H1 (cell line): ENCODE data around the gene ZGLP1. TPM values are rescaled to one million over a fixed set of nuclear protein-coding genes. Genes with fewer than 3 reads are reported as not detected.

Source experiments
- CTCF ChIA-PET: fragments of 300-600 bp; sonication (Branson Sonifier 250); formaldehyde crosslinking; loops from one replicate; lab custom pipeline; 2021; ENCODE audit not compliant: partially characterized antibody; lab: Charles Lee
- POLR2A ChIA-PET: fragments of 300-600 bp; sonication (Branson Sonifier 250); formaldehyde crosslinking; loops from one replicate; lab custom pipeline; 2021; ENCODE audit warnings: inconsistent platforms; ENCODE audit not compliant: partially characterized antibody; lab: Charles Lee
- DNase-seq, 2 experiments: peaks; one replicate each; pipeline versions ENCODE4 v3.0.0 to v3.0.0-alpha.2; 2010 to 2022; ENCODE audit warnings: low spot score in 2 of 2, low read depth in 1 of 2, mixed read lengths in 1 of 2
- FAIRE-seq: peaks from 2 replicates; lab custom pipeline; 2011; peaks lifted over from hg19 to GRCh38; lab: Jason Lieb, UNC
- H2AFZ ChIP-seq: 2 replicates; pipeline ENCODE4 v1.8.1; 2012; ENCODE audit warnings: low read length, inconsistent platforms
- H2AK5ac ChIP-seq: 2 replicates; pipeline ENCODE4 v1.6.1; 2013; ENCODE audit warnings: low read depth, low read length
- H2BK120ac ChIP-seq: replicated peaks from 2 replicates; pipeline ENCODE3; 2013; ENCODE audit warnings: low read depth, low read length, inconsistent platforms
- H2BK12ac ChIP-seq: 2 replicates; pipeline ENCODE4 v1.6.1; 2013; ENCODE audit warnings: low read depth, low read length
- H2BK15ac ChIP-seq: 2 replicates; pipeline ENCODE4 v1.6.1; 2013; ENCODE audit warnings: low read length
- H2BK20ac ChIP-seq: 2 replicates; pipeline ENCODE4 v1.6.1; 2013; ENCODE audit warnings: low read length
- H2BK5ac ChIP-seq: 2 replicates; pipeline ENCODE4 v1.6.1; 2013; ENCODE audit warnings: low read depth, low read length
- H3K14ac ChIP-seq: 2 replicates; pipeline ENCODE4 v1.6.1; 2013; ENCODE audit warnings: inconsistent platforms; ENCODE audit not compliant: insufficient read length
- H3K18ac ChIP-seq: 2 replicates; pipeline ENCODE4 v1.6.1; 2013; ENCODE audit warnings: low read length; ENCODE audit errors: extremely low read depth
- H3K23ac ChIP-seq: 2 replicates; pipeline ENCODE4 v1.6.1; 2013; ENCODE audit warnings: inconsistent platforms; ENCODE audit not compliant: insufficient read length
- H3K23me2 ChIP-seq: 2 replicates; pipeline ENCODE4 v1.6.1; 2013; ENCODE audit warnings: low read depth, low read length
- H3K27ac ChIP-seq: 2 replicates; pipeline ENCODE4 v1.6.1; 2011; ENCODE audit warnings: low read depth, low read length, inconsistent platforms
- H3K27me3 ChIP-seq, 4 experiments: replicated peaks in 1 of 4; 1 replicate in 1 of 4; 2 replicates in 3 of 4; pipeline versions ENCODE4 v1.6.1 to v1.8.1; 2011 to 2013; ENCODE audit warnings: low read length in 3 of 4, mild to moderate bottlenecking in 3 of 4, inconsistent platforms in 2 of 4, mixed read lengths in 2 of 4, moderate library complexity in 1 of 4; ENCODE audit not compliant: control insufficient read depth in 3 of 4, insufficient read depth in 3 of 4; ENCODE audit errors: extremely low read depth in 1 of 4
- H3K36me3 ChIP-seq, 4 experiments: 2 replicates each; pipeline versions ENCODE4 v1.6.1 to v1.8.1; 2011 to 2013; ENCODE audit warnings: mild to moderate bottlenecking in 4 of 4, low read length in 3 of 4, moderate library complexity in 2 of 4, control low read depth in 1 of 4, inconsistent platforms in 1 of 4; ENCODE audit not compliant: insufficient read depth in 4 of 4, control insufficient read depth in 2 of 4
- H3K4ac ChIP-seq: replicated peaks from 2 replicates; pipeline ENCODE3; 2013; ENCODE audit warnings: low read length, low read depth, mixed read lengths, inconsistent platforms; ENCODE audit not compliant: insufficient read length
- H3K4me1 ChIP-seq, 4 experiments: replicated peaks in 1 of 4; 1 replicate in 1 of 4; 2 replicates in 3 of 4; pipeline versions ENCODE4 v1.6.1 to v1.8.1; 2011 to 2013; ENCODE audit warnings: low read length in 3 of 4, inconsistent platforms in 2 of 4, mixed read lengths in 1 of 4; ENCODE audit not compliant: insufficient read depth in 4 of 4, control insufficient read depth in 3 of 4
- H3K4me2 ChIP-seq, 2 experiments: 2 replicates each; pipeline versions ENCODE4 v1.6.1 to v1.8.1; 2011 to 2013; ENCODE audit warnings: low read depth in 2 of 2, low read length in 2 of 2, control low read depth in 1 of 2, inconsistent platforms in 1 of 2, mild to moderate bottlenecking in 1 of 2; ENCODE audit not compliant: insufficient read depth in 1 of 2
- H3K4me3 ChIP-seq, 4 experiments: fragments of 200-600, 300-600 bp in 1 of 4; sonication (generic), shearing (Covaris generic), sonication (Bioruptor Twin) in 1 of 4; 2 replicates each; pipeline versions ENCODE4 v1.5.1 to v1.8.1; 2011 to 2016; ENCODE audit warnings: low read length in 4 of 4, low read depth in 3 of 4, control low read depth in 2 of 4, inconsistent platforms in 2 of 4, mild to moderate bottlenecking in 2 of 4, mixed read lengths in 1 of 4, moderate library complexity in 1 of 4; ENCODE audit not compliant: insufficient read depth in 2 of 4; ENCODE audit errors: extremely low read depth in 1 of 4
- H3K56ac ChIP-seq: replicated peaks from 2 replicates; pipeline ENCODE3; 2013; ENCODE audit warnings: low read depth, mild to moderate bottlenecking, mixed read lengths, low read length, inconsistent platforms; ENCODE audit not compliant: insufficient read length
- H3K79me1 ChIP-seq: 2 replicates; pipeline ENCODE4 v1.6.1; 2013; ENCODE audit warnings: low read depth, low read length, control low read depth
- H3K79me2 ChIP-seq, 2 experiments: 2 replicates each; pipeline versions ENCODE4 v1.6.1 to v1.8.1; 2012 to 2013; ENCODE audit warnings: low read length in 2 of 2, mild to moderate bottlenecking in 2 of 2, inconsistent platforms in 1 of 2; ENCODE audit not compliant: insufficient read depth in 2 of 2, control insufficient read depth in 1 of 2
- H3K9ac ChIP-seq, 4 experiments: replicated peaks in 1 of 4; 1 replicate in 1 of 4; 2 replicates in 3 of 4; pipeline versions ENCODE4 v1.6.1 to v1.8.1; 2011 to 2013; ENCODE audit warnings: low read depth in 3 of 4, low read length in 3 of 4, control low read depth in 2 of 4, mild to moderate bottlenecking in 2 of 4, moderate library complexity in 2 of 4, inconsistent platforms in 1 of 4; ENCODE audit errors: extremely low read depth in 1 of 4
- H3K9me3 ChIP-seq, 2 experiments: 2 replicates each; pipeline versions ENCODE4 v1.6.1 to v1.8.1; 2012 to 2013; ENCODE audit warnings: mild to moderate bottlenecking in 2 of 2, moderate library complexity in 2 of 2, control low read depth in 1 of 2, inconsistent platforms in 1 of 2, low read depth in 1 of 2, low read length in 1 of 2, mixed read lengths in 1 of 2; ENCODE audit not compliant: insufficient read depth in 2 of 2
- H4K20me1 ChIP-seq, 2 experiments: replicated peaks in 1 of 2; 2 replicates each; pipeline versions ENCODE3 to v1.8.1; 2011 to 2013; ENCODE audit warnings: inconsistent platforms in 2 of 2, low read length in 2 of 2, mild to moderate bottlenecking in 1 of 2; ENCODE audit not compliant: insufficient read depth in 2 of 2, control insufficient read depth in 1 of 2
- H4K5ac ChIP-seq: 2 replicates; pipeline ENCODE4 v1.6.1; 2013; ENCODE audit warnings: low read length, low read depth, mixed read lengths, inconsistent platforms; ENCODE audit not compliant: insufficient read length
- H4K8ac ChIP-seq: 2 replicates; pipeline ENCODE4 v1.8.0; 2013; ENCODE audit warnings: mild to moderate bottlenecking, moderate library complexity, low read length, inconsistent platforms; ENCODE audit not compliant: insufficient read depth; ENCODE audit errors: extremely low read depth
- H4K91ac ChIP-seq: replicated peaks from 2 replicates; pipeline ENCODE3; 2013; ENCODE audit warnings: low read length, mixed read lengths, inconsistent platforms; ENCODE audit not compliant: insufficient read length
- BRCA1 ChIP-seq: IDR thresholded peaks from 2 replicates; pipeline ENCODE4 v1.6.1; 2012; ENCODE audit warnings: low read depth, low read length, improper control_type of control experiment
- CHD2 ChIP-seq: IDR thresholded peaks from 2 replicates; pipeline ENCODE4 v1.6.1; 2012; ENCODE audit warnings: low read length, improper control_type of control experiment
- KDM4A ChIP-seq: IDR thresholded peaks from one replicate; pipeline ENCODE4 v1.7.1; 2012; ENCODE audit warnings: low read depth, mild to moderate bottlenecking, moderate library complexity, low read length, inconsistent platforms; ENCODE audit not compliant: severe bottlenecking
- RNF2 ChIP-seq: fragments of 200-900, 300-1000 bp; sonication (generic); IDR thresholded peaks from 2 replicates; pipeline ENCODE4 v1.7.1; 2016; ENCODE audit warnings: borderline replicate concordance, low read depth, mild to moderate bottlenecking, antibody characterized with exemption, low read length; ENCODE audit not compliant: poor library complexity, severe bottlenecking; ENCODE audit errors: missing control alignments
- RXRA ChIP-seq: IDR thresholded peaks from 2 replicates; pipeline ENCODE4 v1.6.1; 2011; ENCODE audit warnings: low read depth, mild to moderate bottlenecking, low read length, moderate library complexity; ENCODE audit not compliant: insufficient read depth
- SIN3A ChIP-seq, 2 experiments: IDR thresholded peaks in 1 of 2; conservative IDR thresholded peaks in 1 of 2; 2 replicates each; pipeline ENCODE4 v1.6.1; 2011 to 2012; ENCODE audit warnings: low read length in 2 of 2, improper control_type of control experiment in 1 of 2, low read depth in 1 of 2, mild to moderate bottlenecking in 1 of 2
- SIRT6 ChIP-seq: IDR thresholded peaks from one replicate; pipeline ENCODE4 v1.7.1; 2012; ENCODE audit warnings: low read length, inconsistent platforms
- YY1 ChIP-seq: IDR thresholded peaks from 2 replicates; pipeline ENCODE4 v1.6.1; 2011; ENCODE audit warnings: low read depth, mild to moderate bottlenecking, low read length
- WGBS, 2 experiments: shearing (Covaris generic) in 1 of 2; methylation state at CpG; one replicate each; pipeline versions ENCODE4 v1.1.6 to v1.1.7; 2013 to 2015; ENCODE audit warnings: low lambda C conversion rate in 2 of 2, mixed read lengths in 2 of 2, inconsistent platforms in 1 of 2, low coverage in 1 of 2, missing lambda C conversion rate in 1 of 2; ENCODE audit not compliant: insufficient replicate concordance in 2 of 2, insufficient coverage in 1 of 2, insufficient read length in 1 of 2; ENCODE audit errors: extremely low coverage in 1 of 2, missing lambda C conversion rate in 1 of 2; 5-methylcytosine and 5-hydroxymethylcytosine counted together
- polyA plus RNA-seq, 7 experiments: library from polyadenylated mRNA; depleted of rRNA in 3 of 7; stranded (reverse) in 5 of 7; unstranded in 2 of 7; fragments of >200 nt in 5 of 7; fragments of 200-250 nt in 2 of 7; gene quantifications; 1 replicate in 5 of 7; 2 replicates in 1 of 7; 4 replicates in 1 of 7; pipeline versions ENCODE4 v1.2.1 to v1.2.3, GENCODE V29; 2011 to 2013; ENCODE audit warnings: missing spikeins in 2 of 7, mixed read lengths in 2 of 7
- total RNA-seq: library from RNA; stranded (reverse); fragmentation: NEBNext Ultra II Directional; extraction: Animal tissue kit (Norgen Biotek cat#: 25700); gene quantifications from 2 replicates; pipeline ENCODE4 v1.2.1, GENCODE V29; 2021

Gene ZGLP1
- total and polyA plus RNA-seq, 2 of the 8 experiments (the other 6 are each of a cell fraction or from before 2014, with no cell fraction given), result 4.2 to 5.1 TPM

DNA sequence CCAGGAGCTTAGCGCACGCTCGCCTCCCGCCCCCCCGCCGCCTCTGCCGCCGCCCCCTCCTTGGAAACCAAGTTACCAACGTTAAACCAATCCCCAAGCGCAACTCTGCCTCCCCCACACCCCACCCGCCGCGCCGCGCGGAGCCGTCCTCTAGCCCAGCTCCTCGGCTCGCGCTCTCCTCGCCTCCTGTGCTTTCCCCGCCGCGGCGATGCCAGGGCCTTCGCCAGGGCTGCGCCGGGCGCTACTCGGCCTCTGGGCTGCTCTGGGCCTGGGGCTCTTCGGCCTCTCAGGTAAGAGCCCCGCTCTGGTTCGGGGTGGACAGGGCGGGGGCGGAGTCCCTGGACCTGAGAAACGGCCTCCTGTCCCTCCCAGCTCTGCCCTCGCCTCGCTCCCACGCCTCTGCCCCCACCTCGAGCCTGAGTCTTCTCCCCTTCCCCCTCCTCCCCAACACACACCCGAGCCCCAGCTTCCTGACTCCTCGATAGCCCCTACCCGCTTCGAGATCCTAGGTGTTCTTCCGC lies 19.7 kb downstream of the ZGLP1 start, which contains the start of gene ICAM5:
ICAM5 (plus strand) TSS at position 117 of the 521 bp plus-strand sequence; CDS start at position 209, 92 bp downstream.
- Histone ChIP-seq H3K4me2 (peak within 1 kb of the TSS; percentile 81 to 100), H2AK5ac (no peak within 1 kb of the TSS), H3K14ac (no peak within 1 kb of the TSS), H4K5ac (no peak within 1 kb of the TSS), H3K79me1 (no peaks in the 10 kb centered on the region), H2BK15ac (peak within 1 kb of the TSS; percentile 97; the same call in 1 of the 2 replicates), H4K91ac (no peak within 1 kb of the TSS), H3K18ac (peak within 1 kb of the TSS; percentile 71; the same call in 1 of the 2 replicates), H4K8ac (peak within 1 kb of the TSS; percentile 72), H4K20me1 (peaks cover 0 to 22% of the 10 kb centered on the region in 2 experiments), H3K79me2 (no peaks in the 10 kb centered on the region), H3K23me2 (peaks cover 31% of the 10 kb centered on the region; the same call in 1 of the 2 replicates), H3K36me3 (no peaks in the 10 kb centered on the region), H2BK120ac (no peak within 1 kb of the TSS), H3K4me1 (peaks cover 0 to 43% (median 22%) of the 10 kb centered on the region in 4 experiments; a peak in 6 of 7 replicates), H3K4me3 (peak within 1 kb of the TSS; percentile 38 to 67 (median 60)), H2BK5ac (0 out of 2 replicates have a peak within 1 kb of the TSS, but pooled peaks have one; percentile 12), H3K9me3 (no peaks in the 10 kb centered on the region), H2BK12ac (peak within 1 kb of the TSS; percentile 72), H3K56ac (no peak within 1 kb of the TSS), H3K9ac (peak within 1 kb of the TSS in 2 of 4 experiments; percentile 25 to 28; a peak in 1 of 7 replicates), H3K23ac (no peak within 1 kb of the TSS), H3K27ac (no peak within 1 kb of the TSS), H3K27me3 (peaks cover 56 to 80% (median 70%) of the 10 kb centered on the region in 4 experiments), H2AFZ (peak within 1 kb of the TSS; percentile 54; the same call in 1 of the 2 replicates), H3K4ac (no peak within 1 kb of the TSS), H2BK20ac (no peak within 1 kb of the TSS)
- DNase-seq, result no peak
- TF ChIP-seq RNF2, result no peak
- no peak for TF ChIP-seq BRCA1
- TF ChIP-seq SIN3A (conservative IDR thresholded peaks at IDR 0.05 in 1 of 2, IDR thresholded peaks at IDR 0.05 in 1 of 2; ENCODE audit: low read depth in 1 of 2, low read length in 2 of 2), result no peak
- peak; percentile 1 for TF ChIP-seq KDM4A
- no peak for TF ChIP-seq CHD2
- TF ChIP-seq YY1, result 0 out of 2 replicates have a peak, but pooled peaks have one; percentile 0
- no peak for TF ChIP-seq SIRT6
- no peak for TF ChIP-seq RXRA
- WGBS, 2 experiments, result 2% methylated on average over 34 of the region's 45 CpGs; no CpG with 5 or more reads in 1 of the 2 experiments
- ChIA-PET POLR2A (interaction anchor here (0.7 to 3.4 kb wide), 17 partner anchors 9 to 112 kb away, joined by 3 to 15 read pairs (median 4); partner anchors contain the start of genes FDX2, ICAM1, MRPL4 and RAVER1), CTCF (interaction anchor here (0.8 to 11.6 kb wide), 15 partner anchors 9 to 114 kb away, joined by 3 to 94 read pairs (median 6); partner anchors contain the start of genes CDC37, ICAM1, RAVER1 and ZGLP1)
- no peak for FAIRE-seq
